Gastrocnemius medialis (tissue), 4 donors: ENCODE data around the gene TBP. TPM values are rescaled to one million over a fixed set of nuclear protein-coding genes. Genes with fewer than 3 reads are reported as not detected.

ENCODE experiments used
- ATAC-seq, 2 donors: fragments of 150-250 bp; one replicate each; pipeline ENCODE4 v1.9.1; 2016
- DNase-seq, 2 donors: peaks; one replicate each; pipeline ENCODE4 v3.0.0-alpha.2; 2019
- H3K27ac ChIP-seq, 4 donors: fragments of 200-600 bp; sonication (generic); 1 replicate in 1 of 4; 2 replicates in 3 of 4; pipeline ENCODE4 v1.5.1; 2016 to 2018; ENCODE audit warnings: mild to moderate bottlenecking in 2 of 4, moderate library complexity in 1 of 4
- H3K27me3 ChIP-seq, 3 donors: fragments of 200-600 bp; sonication (generic) in 2 of 3; 1 replicate in 1 of 3; 2 replicates in 2 of 3; pipeline versions ENCODE4 v1.5.1 to v1.6.0; 2016 to 2019; ENCODE audit warnings: mild to moderate bottlenecking in 1 of 3, moderate library complexity in 1 of 3
- H3K36me3 ChIP-seq, 2 donors: fragments of 200-600 bp; sonication (generic) in 1 of 2; one replicate each; pipeline ENCODE4 v1.5.1; 2017 to 2018
- H3K4me1 ChIP-seq, 2 donors: fragments of 200-600 bp; sonication (generic) in 1 of 2; one replicate each; pipeline ENCODE4 v1.5.1; 2016 to 2017; ENCODE audit warnings: mild to moderate bottlenecking in 2 of 2
- H3K4me3 ChIP-seq, 4 donors: fragments of 200-600 bp; sonication (generic) in 3 of 4; 1 replicate in 1 of 4; 2 replicates in 3 of 4; pipeline ENCODE4 v1.5.1; 2016 to 2019; ENCODE audit warnings: mild to moderate bottlenecking in 2 of 4
- H3K9me3 ChIP-seq, 3 donors: fragments of 200-600 bp; sonication (generic) in 2 of 3; 1 replicate in 1 of 3; 2 replicates in 2 of 3; pipeline ENCODE4 v1.5.1; 2016 to 2019
- CTCF ChIP-seq, 5 experiments: fragments of 450-650 bp in 3 of 5; fragments of 200-600 bp in 2 of 5; sonication (generic) in 2 of 5; IDR thresholded peaks in 4 of 5; conservative IDR thresholded peaks in 1 of 5; 1 replicate in 4 of 5; 2 replicates in 1 of 5; pipeline ENCODE4 v1.5.1; 2016 to 2019; ENCODE audit warnings: antibody characterized with exemption in 5 of 5, mild to moderate bottlenecking in 3 of 5, moderate library complexity in 3 of 5
- POLR2A ChIP-seq, 2 donors: fragments of 450-650 bp; IDR thresholded peaks; one replicate each; pipeline ENCODE4 v1.6.1; 2017; ENCODE audit warnings: antibody characterized with exemption in 2 of 2, mild to moderate bottlenecking in 2 of 2, moderate library complexity in 2 of 2
- in situ Hi-C, 4 donors: fragments of 200-750 bp; cut with MboI; loops; one replicate each; pipeline versions ENCODE4 v1.15.0 to v1.8.0; 2017; ENCODE audit warnings: low sequenced_read_pairs in 4 of 4
- intact Hi-C: fragments of 100-400 bp; cut with DNase I; formaldehyde crosslinking; loops from one replicate; pipeline ENCODE4 v1.15.1; 2023; ENCODE audit warnings: low total_unique reads
- total RNA-seq, 4 donors: library from RNA; depleted of rRNA; stranded (reverse); fragments of >200 nt; gene quantifications; one replicate each; pipeline versions ENCODE4 v1.1.0 to v1.2.3, GENCODE V29; 2016

Gene TBP
- total RNA-seq, 4 donors from 2014 or later = 9.7 to 17.3 (median 15.3) TPM

GRCh38 chr6:170516783-170517616, 37.2 kb upstream of the TBP start:
- ATAC-seq (peak in 1 of 2 donors; percentile 80), DNase-seq (peak in 1 of 2 donors; percentile 52)
- TF ChIP-seq POLR2A (IDR thresholded peaks at IDR 0.05) = no peak
- peak; percentile 24 to 71 (median 66) for TF ChIP-seq CTCF (IDR thresholded peaks at IDR 0.05 in 4 of 5, conservative IDR thresholded peaks at IDR 0.05 in 1 of 5)
- in situ Hi-C loops = loop anchor here in 2 of 4 donors (10.0 kb wide), 2 partner anchors 202 to 682 kb away; no protein-coding TSS in a partner anchor
- no peaks in the 10 kb centered on the region for H3K9me3 ChIP-seq
- peaks cover 16 to 21% of the 10 kb centered on the region in 2 donors for H3K4me1 ChIP-seq
- no peak overlapping the region for H3K27ac ChIP-seq
- H3K36me3 ChIP-seq = no peaks in the 10 kb centered on the region
- intact Hi-C loops = loop anchor here (2.0 to 10.0 kb wide), 2 partner anchors 552 to 686 kb away; no protein-coding TSS in a partner anchor
- no peaks in the 10 kb centered on the region for H3K27me3 ChIP-seq
- H3K4me3 ChIP-seq = no peak overlapping the region

DNA sequence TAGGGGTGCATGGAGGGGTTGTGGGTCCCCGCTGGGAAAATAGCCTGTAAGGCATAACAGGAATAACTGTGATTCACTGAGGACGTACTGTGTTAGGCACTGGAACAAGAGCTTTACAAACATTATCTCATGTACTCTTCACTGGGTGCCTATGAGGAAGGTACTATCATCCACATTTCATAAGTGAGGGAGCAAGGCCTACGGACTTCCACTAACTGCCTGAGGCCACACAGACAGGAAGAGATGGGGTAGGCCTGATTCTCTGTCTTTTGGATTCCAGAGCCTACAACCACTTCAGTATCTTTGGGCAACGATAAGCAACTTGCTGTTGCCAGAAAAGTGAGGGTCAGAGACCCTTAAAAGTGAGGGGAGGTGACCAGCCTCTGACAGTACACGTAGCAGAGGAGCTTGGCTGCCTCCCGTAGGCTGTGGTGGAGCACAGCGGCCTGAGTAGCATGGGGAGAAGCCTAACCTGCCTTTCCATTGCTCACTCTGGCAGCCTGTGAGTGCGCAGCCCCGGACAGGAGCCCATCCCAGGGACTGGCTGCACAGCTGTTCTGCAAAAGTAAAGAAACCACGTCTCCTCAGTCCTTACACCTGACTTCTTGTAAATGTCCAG, 31.5 kb upstream of the TBP start:
- peak in 1 of 2 donors; percentile 32 for DNase-seq

GRCh38 chr6:170523256-170524171, 30.7 kb upstream of the TBP start:
- peak overlapping the region; percentile 89 to 97 (median 96) for H3K27ac ChIP-seq
- intact Hi-C loops = loop anchor here (2.0 to 5.0 kb wide), 3 partner anchors 85 to 481 kb away; partner anchors contain the start of gene FAM120B
- H3K4me1 ChIP-seq = peaks cover 52 to 55% of the 10 kb centered on the region in 2 donors
- TF ChIP-seq POLR2A (IDR thresholded peaks at IDR 0.05) (no peak), CTCF (IDR thresholded peaks at IDR 0.05 in 4 of 5, conservative IDR thresholded peaks at IDR 0.05 in 1 of 5) (no peak)
- DNase-seq (peak; percentile 56 to 73), ATAC-seq (peak; percentile 70 to 78)
- H3K4me3 ChIP-seq = peak overlapping the region in 1 of 4 donors; percentile 6
- no peaks in the 10 kb centered on the region for H3K27me3 ChIP-seq
- in situ Hi-C loops = loop anchor here in 1 of 4 donors (10.0 kb wide), 2 partner anchors 209 to 689 kb away; no protein-coding TSS in a partner anchor
- H3K9me3 ChIP-seq = no peaks in the 10 kb centered on the region
- H3K36me3 ChIP-seq = no peaks in the 10 kb centered on the region

More for the DNA sequence above, 31.5 kb upstream of the TBP start:
- in situ Hi-C loops (loop anchor here in 1 of 4 donors (10.0 kb wide), 2 partner anchors 208 to 688 kb away; no protein-coding TSS in a partner anchor), intact Hi-C loops (loop anchor here (2.0 to 5.0 kb wide), 3 partner anchors 84 to 480 kb away; partner anchors contain the start of gene FAM120B)
- no peak for TF ChIP-seq CTCF (IDR thresholded peaks at IDR 0.05 in 4 of 5, conservative IDR thresholded peaks at IDR 0.05 in 1 of 5)
- no peak for TF ChIP-seq POLR2A (IDR thresholded peaks at IDR 0.05)
- H3K4me3 ChIP-seq = no peak overlapping the region
- H3K9me3 ChIP-seq = no peaks in the 10 kb centered on the region
- peak in 1 of 2 donors; percentile 12 for ATAC-seq
- H3K4me1 ChIP-seq = peaks cover 52 to 55% of the 10 kb centered on the region in 2 donors
- peak overlapping the region; percentile 89 to 97 (median 96) for H3K27ac ChIP-seq
- H3K36me3 ChIP-seq = no peaks in the 10 kb centered on the region
- no peaks in the 10 kb centered on the region for H3K27me3 ChIP-seq

DNA sequence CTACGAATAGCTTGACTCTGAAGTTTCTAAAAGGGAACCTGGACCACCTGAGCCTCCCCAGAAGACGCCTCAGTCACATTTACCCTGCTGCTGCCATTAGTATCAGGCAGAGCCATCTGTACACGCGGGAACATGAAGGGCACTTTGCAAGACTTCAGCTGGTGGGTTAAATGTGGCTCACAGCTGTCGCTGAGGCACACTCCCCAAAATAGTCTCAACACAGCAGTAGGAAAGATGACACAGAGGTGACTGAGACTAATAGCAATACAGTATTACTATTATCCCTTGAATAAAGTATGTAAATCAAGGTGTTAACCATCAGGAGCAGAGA, 30.0 kb upstream of the TBP start:
- no peaks in the 10 kb centered on the region for H3K9me3 ChIP-seq
- peak; percentile 94 to 95 for ATAC-seq
- H3K4me3 ChIP-seq = peak overlapping the region in 1 of 4 donors; percentile 6
- no peaks in the 10 kb centered on the region for H3K27me3 ChIP-seq
- intact Hi-C loops (loop anchor here (5.0 kb wide), 2 partner anchors 217 to 482 kb away; partner anchors contain the start of gene FAM120B), in situ Hi-C loops (loop anchor here in 1 of 4 donors (10.0 kb wide), 2 partner anchors 209 to 689 kb away; no protein-coding TSS in a partner anchor)
- no peak for TF ChIP-seq CTCF (IDR thresholded peaks at IDR 0.05 in 4 of 5, conservative IDR thresholded peaks at IDR 0.05 in 1 of 5)
- peak in 1 of 2 donors; percentile 29 for TF ChIP-seq POLR2A (IDR thresholded peaks at IDR 0.05)
- no peaks in the 10 kb centered on the region for H3K36me3 ChIP-seq
- H3K4me1 ChIP-seq = peaks cover 52 to 58% of the 10 kb centered on the region in 2 donors
- peak overlapping the region; percentile 89 to 97 (median 96) for H3K27ac ChIP-seq
- peak; percentile 82 to 90 for DNase-seq
